ENCODE results near the gene RAE1. TPM values are rescaled to one million over a fixed set of nuclear protein-coding genes. Genes with fewer than 3 reads are reported as not detected.
"Not testable (repeated sequence)": the region's sequence is repeated elsewhere in the genome, so short reads cannot be mapped to it uniquely, and the experiment has no call there.

Gene RAE1
- total RNA-seq, 2 donors from 2014 or later: 40.5 to 40.6 TPM

GRCh38 chr20:57414867-57415592 is 64.0 kb downstream of the RAE1 start:
- no peak for ATAC-seq
- Mint-ChIP-seq H3K27ac (no peak overlapping the region), H3K4me3 (no peak overlapping the region)

GRCh38 chr20:57415771-57416170 is 64.7 kb downstream of the RAE1 start:
- H3K27me3 Mint-ChIP-seq: no peaks in the 10 kb centered on the region
- ATAC-seq: no peak
- no peak overlapping the region for H3K27ac Mint-ChIP-seq
- no peaks in the 10 kb centered on the region for H3K36me3 Mint-ChIP-seq (ENCODE audit: low read depth)
- no peaks in the 10 kb centered on the region for H3K9me3 ChIP-seq (ENCODE audit: control insufficient read depth, low read length, poor library complexity, severe bottlenecking)
- DNase-seq: no peak
- H3K4me3 Mint-ChIP-seq: no peak overlapping the region
- H3K4me1 Mint-ChIP-seq: peaks cover 23% of the 10 kb centered on the region

More at GRCh38 chr20:57414867-57415592, 64.0 kb downstream of the RAE1 start:
- no peaks in the 10 kb centered on the region for H3K9me3 ChIP-seq (ENCODE audit: control insufficient read depth, low read length, poor library complexity, severe bottlenecking)
- Mint-ChIP-seq H3K27me3 (no peaks in the 10 kb centered on the region), H3K36me3 (ENCODE audit: low read depth) (no peaks in the 10 kb centered on the region), H3K4me1 (peaks cover 21% of the 10 kb centered on the region)
- DNase-seq: no peak

GRCh38 chr20:57416296-57417022 is 65.4 kb downstream of the RAE1 start:
- Mint-ChIP-seq H3K27ac (no peak overlapping the region), H3K36me3 (ENCODE audit: low read depth) (no peaks in the 10 kb centered on the region), H3K4me3 (no peak overlapping the region), H3K4me1 (peaks cover 17% of the 10 kb centered on the region), H3K27me3 (no peaks in the 10 kb centered on the region)
- ATAC-seq (no peak), DNase-seq (no peak)
- no peaks in the 10 kb centered on the region for H3K9me3 ChIP-seq (ENCODE audit: control insufficient read depth, low read length, poor library complexity, severe bottlenecking)

- Mint-ChIP-seq H3K4me1 (peaks cover 21% of the 10 kb centered on the region), H3K36me3 (ENCODE audit: low read depth) (no peaks in the 10 kb centered on the region), H3K27ac (no peak overlapping the region), H3K4me3 (no peak overlapping the region), H3K27me3 (no peaks in the 10 kb centered on the region)
- ATAC-seq (no peak), DNase-seq (no peak)
- H3K9me3 ChIP-seq (ENCODE audit: control insufficient read depth, low read length, poor library complexity, severe bottlenecking): no peaks in the 10 kb centered on the region
Observed at GRCh38 chr20:57417051-57417689, 66.1 kb downstream of the RAE1 start.

- ATAC-seq (no peak), DNase-seq (no peak)
- Mint-ChIP-seq H3K27ac (no peak overlapping the region), H3K36me3 (ENCODE audit: low read depth) (no peaks in the 10 kb centered on the region), H3K27me3 (no peaks in the 10 kb centered on the region), H3K4me3 (no peak overlapping the region), H3K4me1 (peaks cover 16% of the 10 kb centered on the region)
- H3K9me3 ChIP-seq (ENCODE audit: control insufficient read depth, low read length, poor library complexity, severe bottlenecking): no peaks in the 10 kb centered on the region
Observed at GRCh38 chr20:57417830-57418780, 67.0 kb downstream of the RAE1 start.

GRCh38 chr20:57419479-57419878 is 68.4 kb downstream of the RAE1 start:
- ATAC-seq; H3K27me3 Mint-ChIP-seq; H3K4me3 Mint-ChIP-seq; DNase-seq; H3K36me3 Mint-ChIP-seq (ENCODE audit: low read depth); H3K27ac Mint-ChIP-seq; H3K9me3 ChIP-seq (ENCODE audit: control insufficient read depth, low read length, poor library complexity, severe bottlenecking): not testable (repeated sequence)
- peaks cover 18% of the 10 kb centered on the region for H3K4me1 Mint-ChIP-seq

GRCh38 chr20:57420571-57421252 is 69.7 kb downstream of the RAE1 start:
- Mint-ChIP-seq H3K27me3 (no peaks in the 10 kb centered on the region), H3K27ac (no peak overlapping the region), H3K4me3 (no peak overlapping the region), H3K36me3 (ENCODE audit: low read depth) (no peaks in the 10 kb centered on the region), H3K4me1 (peaks cover 21% of the 10 kb centered on the region)
- DNase-seq: no peak
- H3K9me3 ChIP-seq (ENCODE audit: control insufficient read depth, low read length, poor library complexity, severe bottlenecking): no peaks in the 10 kb centered on the region
- ATAC-seq: no peak

- DNase-seq (no peak), ATAC-seq (no peak)
- H3K9me3 ChIP-seq (ENCODE audit: control insufficient read depth, low read length, poor library complexity, severe bottlenecking): no peaks in the 10 kb centered on the region
- no peaks in the 10 kb centered on the region for H3K27me3 Mint-ChIP-seq
- H3K27ac Mint-ChIP-seq: no peak overlapping the region
- no peak overlapping the region for H3K4me3 Mint-ChIP-seq
- H3K4me1 Mint-ChIP-seq: peaks cover 25% of the 10 kb centered on the region
- no peaks in the 10 kb centered on the region for H3K36me3 Mint-ChIP-seq (ENCODE audit: low read depth)
Observed at GRCh38 chr20:57421253-57422220, 70.5 kb downstream of the RAE1 start.

GRCh38 chr20:57422254-57422653 is 71.2 kb downstream of the RAE1 start:
- no peaks in the 10 kb centered on the region for H3K36me3 Mint-ChIP-seq (ENCODE audit: low read depth)
- no peaks in the 10 kb centered on the region for H3K9me3 ChIP-seq (ENCODE audit: control insufficient read depth, low read length, poor library complexity, severe bottlenecking)
- DNase-seq (no peak), ATAC-seq (no peak)
- H3K27me3 Mint-ChIP-seq: no peaks in the 10 kb centered on the region
- no peak overlapping the region for H3K4me3 Mint-ChIP-seq
- H3K4me1 Mint-ChIP-seq: peaks cover 27% of the 10 kb centered on the region
- no peak overlapping the region for H3K27ac Mint-ChIP-seq

GRCh38 chr20:57425150-57426013 is 74.3 kb downstream of the RAE1 start:
- Mint-ChIP-seq H3K4me1 (peaks cover 30% of the 10 kb centered on the region), H3K36me3 (ENCODE audit: low read depth) (no peaks in the 10 kb centered on the region), H3K4me3 (no peak overlapping the region), H3K27ac (no peak overlapping the region), H3K27me3 (no peaks in the 10 kb centered on the region)
- no peak for ATAC-seq
- H3K9me3 ChIP-seq (ENCODE audit: control insufficient read depth, low read length, poor library complexity, severe bottlenecking): no peaks in the 10 kb centered on the region
- no peak for DNase-seq

GRCh38 chr20:57426271-57426689 is 75.2 kb downstream of the RAE1 start:
- Mint-ChIP-seq H3K4me1 (peaks cover 31% of the 10 kb centered on the region), H3K36me3 (ENCODE audit: low read depth) (no peaks in the 10 kb centered on the region), H3K4me3 (no peak overlapping the region), H3K27me3 (no peaks in the 10 kb centered on the region), H3K27ac (no peak overlapping the region)
- H3K9me3 ChIP-seq (ENCODE audit: control insufficient read depth, low read length, poor library complexity, severe bottlenecking): no peaks in the 10 kb centered on the region
- ATAC-seq: no peak
- DNase-seq: no peak
